ENCODE results near the gene ZNF641. TPM values are rescaled to one million over a fixed set of nuclear protein-coding genes. Genes with fewer than 3 reads are reported as not detected.
A peak's percentile ranks its signal among the peaks of the same experiment; 100 is the strongest.

The ZNF641 gene
- total RNA-seq, 1 donor from 2014 or later: 30.9 TPM

DNA sequence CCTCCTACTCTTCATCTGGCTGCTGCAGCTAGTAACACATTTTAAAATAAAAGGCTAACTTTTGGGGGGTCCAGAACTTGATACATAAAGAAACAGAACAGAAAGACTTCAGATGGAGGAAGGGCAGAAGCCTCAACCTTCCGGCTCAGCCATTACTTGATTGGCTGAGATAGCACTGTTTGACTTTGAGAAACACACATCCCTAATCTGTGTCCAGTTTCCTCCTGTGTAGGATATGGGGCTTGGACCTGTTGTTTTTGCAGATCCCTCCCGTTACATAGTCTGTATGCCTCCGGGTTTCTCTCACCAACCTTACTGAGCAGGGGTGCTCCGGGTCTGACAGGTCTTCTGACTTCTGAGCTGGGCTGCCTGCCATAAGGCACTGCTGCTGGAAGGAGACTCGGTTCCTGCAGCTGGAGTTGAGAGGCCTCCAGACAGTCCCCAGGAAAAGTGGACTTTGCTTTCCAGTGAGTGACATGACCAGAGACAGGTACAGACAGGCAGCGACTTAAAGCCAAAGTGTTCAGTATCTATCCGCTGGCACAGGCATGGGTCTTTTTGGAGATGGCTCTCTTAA is 8.3 kb upstream of the ZNF641 start:
- no peak for ATAC-seq

DNA sequence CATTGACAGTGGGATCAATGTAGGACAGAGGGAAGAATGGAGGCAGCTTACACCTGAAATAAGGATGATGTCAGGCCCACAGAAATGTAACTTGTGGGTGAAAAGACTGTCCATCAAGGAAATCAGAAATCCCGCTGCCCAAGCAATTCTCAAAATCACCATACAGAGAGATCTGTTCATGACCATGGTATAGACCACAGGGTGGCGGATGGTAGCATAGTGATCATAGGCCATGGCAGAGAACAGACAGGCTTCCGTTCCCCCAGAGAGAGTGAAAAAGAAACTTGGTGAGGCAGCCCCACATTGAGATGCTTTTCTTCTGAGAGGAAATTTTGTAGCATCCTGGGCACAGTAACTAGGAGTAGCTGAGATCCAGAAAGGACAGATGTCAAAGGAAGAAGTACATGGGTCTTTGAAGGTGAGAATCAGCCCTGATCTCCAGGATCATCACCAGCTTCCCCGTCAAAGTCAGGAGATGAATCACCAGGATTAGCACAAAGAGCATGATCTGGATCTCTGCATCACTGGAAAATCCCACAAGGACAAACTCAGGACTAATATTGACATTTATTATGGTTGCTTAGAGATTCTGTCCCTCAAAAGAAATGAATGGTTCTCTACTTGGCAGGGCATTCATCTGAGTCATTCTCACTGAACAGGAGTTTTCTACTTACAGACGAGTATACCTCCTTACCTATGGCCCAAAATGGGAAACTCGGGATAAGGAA is 5.5 kb upstream of the ZNF641 start:
- Histone ChIP-seq H3K4me1 (peaks cover 6% of the 10 kb centered on the region), H3K4me3 (no peak overlapping the region), H3K27ac (no peak overlapping the region), H3K36me3 (no peaks in the 10 kb centered on the region), H3K9me3 (no peaks in the 10 kb centered on the region), H3K27me3 (no peaks in the 10 kb centered on the region)
- intact Hi-C loops (cut with DNase I): no loop called here
- ATAC-seq (no peak), DNase-seq (no peak)
- TF ChIP-seq, protein P1, sequence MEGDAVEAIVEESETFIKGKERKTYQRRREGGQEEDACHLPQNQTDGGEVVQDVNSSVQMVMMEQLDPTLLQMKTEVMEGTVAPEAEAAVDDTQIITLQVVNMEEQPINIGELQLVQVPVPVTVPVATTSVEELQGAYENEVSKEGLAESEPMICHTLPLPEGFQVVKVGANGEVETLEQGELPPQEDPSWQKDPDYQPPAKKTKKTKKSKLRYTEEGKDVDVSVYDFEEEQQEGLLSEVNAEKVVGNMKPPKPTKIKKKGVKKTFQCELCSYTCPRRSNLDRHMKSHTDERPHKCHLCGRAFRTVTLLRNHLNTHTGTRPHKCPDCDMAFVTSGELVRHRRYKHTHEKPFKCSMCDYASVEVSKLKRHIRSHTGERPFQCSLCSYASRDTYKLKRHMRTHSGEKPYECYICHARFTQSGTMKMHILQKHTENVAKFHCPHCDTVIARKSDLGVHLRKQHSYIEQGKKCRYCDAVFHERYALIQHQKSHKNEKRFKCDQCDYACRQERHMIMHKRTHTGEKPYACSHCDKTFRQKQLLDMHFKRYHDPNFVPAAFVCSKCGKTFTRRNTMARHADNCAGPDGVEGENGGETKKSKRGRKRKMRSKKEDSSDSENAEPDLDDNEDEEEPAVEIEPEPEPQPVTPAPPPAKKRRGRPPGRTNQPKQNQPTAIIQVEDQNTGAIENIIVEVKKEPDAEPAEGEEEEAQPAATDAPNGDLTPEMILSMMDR (IDR thresholded peaks at IDR 0.05): no peak

More for the DNA sequence above, 8.3 kb upstream of the ZNF641 start:
- Histone ChIP-seq H3K4me1 (no peaks in the 10 kb centered on the region), H3K4me3 (no peak overlapping the region), H3K27me3 (no peaks in the 10 kb centered on the region), H3K36me3 (no peaks in the 10 kb centered on the region), H3K9me3 (no peaks in the 10 kb centered on the region), H3K27ac (no peak overlapping the region)
- DNase-seq: no peak
- TF ChIP-seq, protein P1 (IDR thresholded peaks at IDR 0.05): no peak
- intact Hi-C loops (cut with DNase I): no loop called here

DNA sequence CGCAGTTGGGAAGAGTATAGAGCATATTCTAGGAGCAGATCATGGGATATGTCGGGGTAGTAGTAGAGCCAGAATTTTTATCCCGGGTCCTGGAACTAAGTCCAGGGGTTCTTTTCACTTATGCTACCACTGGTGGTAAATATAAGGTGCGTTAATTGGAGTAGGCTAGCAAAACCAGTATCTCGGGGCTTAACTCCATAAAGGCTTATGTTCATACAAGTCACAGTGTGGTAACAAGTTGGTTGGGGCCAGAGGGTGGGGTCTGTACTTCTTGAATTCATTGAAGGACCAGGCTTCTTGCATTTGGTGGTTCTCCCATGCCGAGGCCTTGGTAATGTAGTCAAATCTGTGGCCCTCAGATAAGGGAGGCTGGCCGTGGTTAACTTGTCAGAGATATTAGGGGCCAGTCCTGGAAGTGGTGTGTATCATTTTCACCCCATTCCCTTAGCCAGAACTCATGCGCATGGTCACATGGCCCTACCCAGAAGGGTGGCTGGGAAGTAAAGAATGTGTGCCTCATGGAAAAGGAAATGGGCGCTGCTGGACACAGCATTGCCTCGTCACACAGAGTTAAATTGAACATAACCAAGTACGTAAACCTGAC is 1.5 kb upstream of the ZNF641 start:
- peaks cover 14% of the 10 kb centered on the region for H3K4me1 ChIP-seq
- DNase-seq: no peak
- peaks cover 7% of the 10 kb centered on the region for H3K36me3 ChIP-seq
- H3K4me3 ChIP-seq: no peak overlapping the region
- no peak overlapping the region for H3K27ac ChIP-seq
- no peaks in the 10 kb centered on the region for H3K9me3 ChIP-seq
- intact Hi-C loops (cut with DNase I): no loop called here
- no peak for ATAC-seq
- H3K27me3 ChIP-seq: no peaks in the 10 kb centered on the region
- TF ChIP-seq, protein P1 (IDR thresholded peaks at IDR 0.05): no peak

DNA sequence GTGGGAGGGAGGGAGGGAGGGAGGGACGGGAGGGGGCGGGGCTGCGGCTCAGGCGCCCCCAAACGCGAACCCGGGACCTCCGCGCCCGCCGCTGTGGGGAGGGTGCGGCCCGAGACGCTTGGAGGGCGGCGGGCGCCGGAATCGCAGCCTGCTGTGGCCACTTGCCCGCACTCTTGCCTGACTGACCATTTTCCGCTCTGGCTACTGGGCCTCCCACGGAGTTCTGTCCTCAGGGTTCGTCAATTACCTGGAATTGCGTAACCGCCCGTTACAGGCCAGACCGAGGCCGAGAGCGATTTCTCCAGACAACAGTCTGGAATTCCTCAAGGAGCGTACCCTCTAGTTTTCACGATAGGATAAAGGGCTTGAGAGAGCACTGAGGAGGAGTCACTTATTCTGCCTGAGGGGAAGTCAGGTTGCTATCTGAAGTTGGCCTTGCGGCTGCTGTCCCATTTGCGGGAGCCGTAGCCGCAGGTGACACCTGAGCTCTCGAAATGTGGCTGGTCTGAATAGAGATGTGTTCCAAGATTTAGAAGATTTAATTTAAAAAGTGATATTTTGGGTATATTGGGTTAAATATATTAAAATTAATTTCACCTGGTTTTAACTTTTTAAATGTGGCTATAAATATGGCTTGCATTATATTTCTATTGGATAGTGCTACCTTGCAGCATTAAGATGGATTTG is 446 bp upstream of the ZNF641 start:
- peaks cover 14% of the 10 kb centered on the region for H3K4me1 ChIP-seq
- H3K9me3 ChIP-seq: no peaks in the 10 kb centered on the region
- H3K36me3 ChIP-seq: peaks cover 18% of the 10 kb centered on the region
- TF ChIP-seq, protein P1 (IDR thresholded peaks at IDR 0.05): no peak
- DNase-seq (no peak), ATAC-seq (peak; percentile 81)
- peak overlapping the region; percentile 93 for H3K27ac ChIP-seq
- peak overlapping the region; percentile 83 for H3K4me3 ChIP-seq
- no peaks in the 10 kb centered on the region for H3K27me3 ChIP-seq
- intact Hi-C loops (cut with DNase I): no loop called here

DNA sequence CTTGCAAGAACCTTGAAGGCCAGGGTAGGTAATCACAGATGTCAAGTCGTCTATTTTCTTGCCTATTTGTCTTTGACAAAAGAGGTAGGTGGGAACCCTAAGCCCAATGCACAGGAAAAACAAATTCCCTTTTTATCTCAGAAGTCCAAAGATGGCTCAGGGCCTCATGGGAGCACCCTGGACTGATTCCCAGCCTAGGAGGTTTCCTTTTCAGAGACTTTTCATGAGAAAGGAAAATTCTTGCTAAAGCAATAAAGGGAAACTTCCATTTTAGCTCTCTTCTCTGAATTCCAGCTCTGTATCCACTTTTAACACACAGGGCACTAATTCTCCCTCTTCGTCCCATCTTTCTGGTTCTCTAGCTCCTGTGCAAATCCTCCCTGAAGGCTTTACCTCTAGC is 1.2 kb downstream of the ZNF641 start:
- H3K36me3 ChIP-seq: peaks cover 35% of the 10 kb centered on the region
- TF ChIP-seq, protein P1 (IDR thresholded peaks at IDR 0.05): no peak
- H3K27me3 ChIP-seq: no peaks in the 10 kb centered on the region
- DNase-seq (no peak), ATAC-seq (no peak)
- H3K4me3 ChIP-seq: peak overlapping the region; percentile 83
- no peaks in the 10 kb centered on the region for H3K9me3 ChIP-seq
- peak overlapping the region; percentile 93 for H3K27ac ChIP-seq
- peaks cover 14% of the 10 kb centered on the region for H3K4me1 ChIP-seq
- intact Hi-C loops (cut with DNase I): no loop called here

Measured in upper lobe of right lung (tissue), 1 donor.